HG03175 (cell line): ENCODE results near the gene ZNF620.
"Not testable (repeated sequence)": the region's sequence is repeated elsewhere in the genome, so short reads cannot be mapped to it uniquely, and the experiment has no call there.

ENCODE experiments used
- ATAC-seq: cut with Tn5 transposase; IDR thresholded peaks from one replicate; pipeline ENCODE4 v1.9.1; 2021; ENCODE audit warnings: mild to moderate bottlenecking, moderate library complexity; ENCODE audit not compliant: unreplicated experiment

ZNF620 gene

DNA sequence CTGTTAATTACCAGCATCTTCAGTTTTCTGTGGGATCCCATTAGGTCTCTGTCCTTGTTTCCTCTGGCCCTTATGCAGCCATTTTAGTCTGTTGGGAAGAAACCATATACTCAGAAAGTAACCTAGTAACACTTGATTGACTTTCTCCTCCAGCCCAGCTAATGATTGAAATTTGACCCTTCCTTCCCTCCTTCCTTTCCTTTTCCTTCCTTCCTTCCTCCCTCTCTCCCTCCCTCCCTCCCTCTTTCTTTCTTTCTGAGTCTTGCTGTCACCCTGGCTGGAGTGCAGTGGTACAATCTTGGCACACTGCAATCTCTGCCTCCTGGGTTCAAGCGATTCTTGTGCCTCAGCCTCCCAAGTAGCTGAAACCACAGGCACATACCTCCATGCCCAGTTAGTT, 5.9 kb upstream of the ZNF620 start:
- ATAC-seq = no peak

- no peak for ATAC-seq
Measured at GRCh38 chr3:40502034-40502433, 3.8 kb upstream of the ZNF620 start.

DNA sequence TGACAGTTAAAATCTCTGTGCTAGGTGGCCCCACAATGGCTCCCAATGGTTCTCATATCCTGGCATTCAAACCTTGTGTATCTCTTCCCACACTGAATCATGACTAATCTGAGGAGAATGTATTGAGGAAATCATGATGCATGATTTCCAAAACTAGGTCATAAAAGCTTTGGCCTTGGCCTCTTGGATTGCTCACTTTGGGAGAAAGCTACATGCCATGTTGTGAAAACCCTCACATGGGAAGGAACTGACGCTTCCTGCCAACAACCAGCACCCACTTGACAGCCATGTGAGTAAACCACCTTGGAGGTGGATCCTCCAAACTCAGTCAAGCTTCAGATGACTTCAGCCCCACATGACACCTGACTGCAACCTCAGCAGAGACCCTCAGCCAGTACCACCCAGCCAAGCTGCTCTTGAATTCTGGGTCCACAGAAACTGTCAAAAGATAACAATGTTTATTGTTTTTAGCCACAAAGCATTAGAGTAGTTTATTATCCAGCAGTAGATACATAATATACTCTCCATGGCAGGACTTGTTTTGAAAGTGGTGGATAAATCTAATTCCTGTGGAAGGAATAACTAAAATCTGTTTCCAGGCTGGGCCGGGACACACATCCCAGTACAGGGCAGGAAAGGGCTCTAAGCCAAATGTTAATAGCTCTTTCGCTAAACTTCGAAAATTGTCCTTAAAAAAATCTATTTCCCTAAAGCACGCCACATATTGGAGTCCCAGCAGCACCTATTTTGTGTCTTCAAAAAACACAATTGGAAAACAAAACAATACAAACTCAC, 1.0 kb upstream of the ZNF620 start:
- no peak for ATAC-seq

DNA sequence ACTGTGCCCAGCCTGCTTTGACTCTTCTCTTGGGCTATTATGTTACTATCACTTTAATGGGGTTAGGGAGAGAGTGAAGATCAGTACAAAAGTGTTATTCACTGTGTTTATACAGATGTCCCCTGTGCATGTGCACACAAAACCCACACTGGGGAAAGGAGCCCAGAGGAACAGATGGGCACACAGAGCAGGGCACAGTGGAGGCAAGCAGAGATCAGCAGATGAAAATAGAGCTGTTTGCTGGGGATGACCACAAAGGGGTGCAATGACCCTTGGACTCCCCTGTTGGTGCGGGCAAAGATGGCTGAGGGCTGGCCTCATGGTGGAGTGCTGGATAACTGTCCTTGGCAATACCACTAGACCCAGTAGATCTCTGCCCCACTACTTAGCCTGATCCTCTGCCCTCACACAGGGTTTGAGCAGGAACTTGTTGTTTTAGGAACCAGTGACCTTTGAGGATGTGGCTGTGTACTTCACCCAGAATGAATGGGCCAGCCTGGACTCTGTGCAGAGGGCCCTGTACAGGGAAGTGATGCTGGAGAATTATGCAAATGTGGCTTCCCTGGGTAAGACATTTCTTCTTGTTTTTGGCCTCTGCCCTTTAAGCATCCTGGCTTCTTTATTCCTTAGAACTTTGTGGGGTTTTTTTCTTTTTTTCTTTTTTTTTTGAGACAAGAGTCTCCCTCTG, 5.3 kb downstream of the ZNF620 start:
- no peak for ATAC-seq

- ATAC-seq = no peak
Measured at GRCh38 chr3:40516201-40516600, 10.4 kb downstream of the ZNF620 start.

DNA sequence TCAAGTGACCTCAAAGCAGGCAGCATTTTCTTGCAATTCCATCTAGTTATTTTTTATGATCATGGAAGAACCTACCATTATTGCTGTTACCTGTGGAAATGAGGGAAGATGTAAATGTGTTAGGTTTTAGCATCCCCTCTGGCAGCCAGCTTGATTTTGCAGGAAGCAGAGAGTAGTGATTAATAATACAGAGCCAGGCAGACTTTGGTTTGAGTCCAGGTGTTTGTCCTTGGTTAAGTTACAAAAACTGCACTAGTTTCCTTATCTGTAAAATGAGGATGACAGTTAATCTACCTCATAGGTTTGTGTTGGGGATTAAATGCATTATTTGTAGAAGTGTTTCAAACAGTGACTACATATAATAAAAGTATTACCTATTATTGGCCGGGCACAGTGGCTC, 12.2 kb downstream of the ZNF620 start:
- ATAC-seq = no peak

DNA sequence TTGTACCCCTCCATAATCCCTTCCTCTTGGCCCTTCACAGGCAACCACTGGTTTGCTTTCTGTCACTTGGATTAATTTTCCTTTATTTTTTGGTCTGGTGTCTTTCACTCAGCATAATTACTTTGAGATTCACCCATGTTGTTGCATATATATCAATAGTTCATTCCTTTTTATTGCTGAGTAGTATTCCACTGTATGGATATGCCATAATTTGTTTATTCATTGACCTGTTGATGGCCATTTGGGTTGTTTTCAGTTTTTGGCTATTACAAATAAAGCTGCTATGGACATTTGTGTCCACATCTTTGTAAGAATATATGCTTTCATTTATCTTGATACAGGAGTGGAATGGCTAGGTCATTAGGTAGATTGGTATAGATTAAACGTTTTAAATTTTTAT, 13.0 kb downstream of the ZNF620 start:
- ATAC-seq = no peak

GRCh38 chr3:40521254-40521653, 15.4 kb downstream of the ZNF620 start:
- ATAC-seq = no peak

- ATAC-seq = no peak
Measured at GRCh38 chr3:40523781-40524180, 17.9 kb downstream of the ZNF620 start.

DNA sequence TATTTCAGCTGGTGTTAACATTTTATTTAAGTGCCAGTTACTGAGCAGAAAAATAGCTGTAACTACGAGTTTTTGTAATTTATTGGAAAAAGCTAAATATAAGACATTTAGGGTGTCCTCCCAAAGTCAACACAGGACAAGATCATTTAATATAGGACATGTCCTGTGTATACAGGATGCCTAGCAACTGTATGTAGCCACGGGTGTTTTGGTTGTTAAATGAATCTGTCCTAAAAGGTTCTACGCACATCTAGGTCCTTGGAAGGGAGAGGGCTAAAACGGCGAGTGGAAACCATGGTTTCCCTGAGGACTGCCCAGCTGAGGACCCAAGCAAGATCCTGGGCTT, 18.4 kb downstream of the ZNF620 start:
- ATAC-seq = peak; percentile 27

- ATAC-seq = peak; percentile 98
Measured at GRCh38 chr3:40524568-40525285, 18.9 kb downstream of the ZNF620 start, which contains the start of gene ZNF621. Gene ZNF621 (plus strand): TSS chr3:40524960. CDS start chr3:40525841, 881 bp downstream.

DNA sequence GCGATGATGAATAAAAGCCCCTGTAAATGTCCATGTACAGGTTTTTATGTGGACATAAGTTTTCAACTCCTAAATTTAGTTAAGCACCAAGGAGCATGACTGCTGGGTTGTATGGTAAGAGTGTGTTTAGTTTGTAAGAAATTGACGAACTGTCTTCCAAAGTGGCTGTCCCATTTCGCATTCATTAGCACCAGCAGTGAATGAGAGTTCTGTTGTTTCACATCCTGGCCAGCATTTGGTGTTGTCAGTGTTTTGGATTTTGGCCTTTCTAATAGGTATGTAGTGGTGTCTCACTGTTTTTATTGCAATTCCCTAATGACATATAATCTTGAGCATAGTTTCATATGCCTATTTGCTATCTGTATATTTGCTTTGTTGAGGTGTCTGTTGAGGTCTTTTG, 22.6 kb downstream of the ZNF620 start:
- no peak for ATAC-seq

DNA sequence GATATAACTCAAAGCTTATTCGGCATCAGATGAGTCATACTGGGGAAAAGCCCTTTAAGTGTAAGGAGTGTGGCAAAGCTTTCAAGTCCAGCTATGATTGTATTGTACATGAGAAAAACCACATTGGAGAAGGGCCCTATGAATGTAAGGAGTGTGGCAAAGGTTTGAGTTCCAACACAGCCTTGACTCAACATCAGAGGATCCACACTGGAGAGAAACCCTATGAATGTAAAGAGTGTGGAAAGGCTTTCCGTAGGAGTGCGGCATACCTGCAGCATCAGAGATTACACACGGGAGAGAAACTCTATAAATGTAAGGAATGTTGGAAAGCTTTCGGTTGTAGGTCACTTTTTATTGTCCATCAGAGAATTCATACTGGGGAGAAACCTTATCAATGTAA, 26.4 kb downstream of the ZNF620 start:
- ATAC-seq = no peak

GRCh38 chr3:40534283-40534682, 28.4 kb downstream of the ZNF620 start:
- ATAC-seq = no peak

DNA sequence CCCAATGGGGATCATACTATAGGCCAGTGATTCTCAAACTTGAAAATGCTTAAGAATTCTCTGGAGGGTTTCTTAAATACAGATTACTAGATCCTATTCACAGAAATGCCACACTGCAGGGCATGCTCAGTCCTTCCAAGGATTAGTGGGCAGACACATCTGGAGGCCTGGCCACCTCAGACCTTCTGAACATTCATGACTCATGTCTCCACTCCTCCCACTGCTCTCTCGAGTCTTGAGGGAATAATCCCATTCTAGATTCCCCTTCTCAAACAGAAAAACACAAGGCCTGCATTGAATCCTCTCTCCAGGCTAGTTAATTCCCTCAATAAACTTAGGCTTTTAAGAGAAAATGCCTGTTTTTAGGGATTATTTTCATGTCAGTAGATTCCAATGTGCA, 41.0 kb downstream of the ZNF620 start:
- no peak for ATAC-seq

DNA sequence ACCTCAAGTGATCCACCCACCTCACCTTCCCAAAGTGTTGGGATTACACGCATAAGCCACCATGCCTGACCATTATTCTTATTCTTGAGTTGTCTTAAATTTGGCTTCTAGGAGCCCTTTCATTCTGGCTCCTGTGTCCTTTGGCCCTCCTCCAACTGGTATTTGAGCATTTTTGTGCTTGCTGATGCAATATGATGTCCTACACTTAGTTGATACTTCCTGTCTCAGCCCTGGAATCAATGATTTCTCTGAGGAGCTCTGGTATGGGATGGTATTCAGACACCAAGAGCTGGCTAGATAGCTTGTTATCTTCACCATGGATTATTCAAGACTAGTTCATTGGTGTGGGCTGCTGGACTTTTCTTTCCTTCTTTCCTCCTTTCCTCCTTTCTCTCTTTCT, 44.3 kb downstream of the ZNF620 start:
- no peak for ATAC-seq

GRCh38 chr3:40557575-40558161, 51.8 kb downstream of the ZNF620 start:
- ATAC-seq = no peak

DNA sequence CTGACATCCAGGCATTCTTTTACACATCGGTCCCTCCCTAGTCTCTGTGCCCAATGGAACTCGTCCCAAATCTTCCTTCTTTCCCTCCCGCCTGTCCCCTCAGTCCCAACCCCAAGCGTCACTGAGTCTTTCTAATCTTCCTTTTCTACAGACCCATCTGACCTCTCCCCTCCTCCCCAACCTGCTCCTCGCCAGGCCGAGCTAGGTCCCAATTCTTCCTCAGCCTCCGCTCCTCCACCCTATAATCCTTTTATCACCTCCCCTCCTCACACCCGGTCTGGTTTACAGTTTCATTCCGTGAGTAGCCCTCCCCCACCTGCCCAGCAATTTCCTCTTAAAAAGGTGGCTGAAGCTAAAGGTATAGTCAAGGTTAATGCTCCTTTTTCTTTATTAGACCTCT, 56.6 kb downstream of the ZNF620 start:
- not testable (repeated sequence) for ATAC-seq

DNA sequence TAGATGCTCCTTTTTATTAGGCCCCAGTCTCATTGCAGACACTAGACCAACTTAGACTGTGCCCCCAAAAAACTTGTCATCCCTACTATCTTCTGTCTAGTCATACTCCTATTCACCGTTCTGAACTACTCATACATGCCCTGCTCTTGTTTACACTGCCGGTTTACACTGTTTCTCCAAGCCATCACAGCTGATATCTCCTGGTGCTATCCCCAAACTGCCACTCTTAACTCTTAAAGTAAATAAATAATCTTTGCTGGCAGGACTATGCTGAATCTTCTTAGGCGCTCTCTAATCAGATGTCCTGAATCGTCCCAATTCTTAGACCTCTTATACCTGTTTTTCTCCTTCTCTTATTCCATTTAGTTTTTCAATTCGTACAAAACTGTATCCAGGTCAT, 59.8 kb downstream of the ZNF620 start:
- not testable (repeated sequence) for ATAC-seq

GRCh38 chr3:40566694-40567093, 60.9 kb downstream of the ZNF620 start:
- ATAC-seq = no peak
